OCI-LY3 (cell line): Measurements from ENCODE around the gene TGM4.

ENCODE experiments used
- H2AFZ ChIP-seq: fragments of 200-600, 300-600 bp; shearing (Covaris generic); 2 replicates; pipeline ENCODE4 v1.6.0; 2014; ENCODE audit warnings: antibody characterized with exemption, low read depth, low read length
- H3K27ac ChIP-seq: fragments of 200-600, 300-600 bp; sonication (generic); 2 replicates; pipeline ENCODE4 v1.5.1; 2014; ENCODE audit warnings: mild to moderate bottlenecking, low read length, moderate library complexity, mixed read lengths
- H3K27me3 ChIP-seq: fragments of 200-600, 300-600 bp; sonication (generic); 2 replicates; pipeline ENCODE4 v1.6.1; 2014; ENCODE audit warnings: low read depth, low read length, mixed read lengths
- H3K36me3 ChIP-seq: fragments of 200-600, 300-600 bp; sonication (generic); replicated peaks from 2 replicates; pipeline ENCODE3; 2014; ENCODE audit warnings: low read depth, low read length, mixed read lengths
- H3K4me1 ChIP-seq: fragments of 300-600, 200-600 bp; sonication (generic); 2 replicates; pipeline ENCODE4 v1.6.1; 2014; ENCODE audit warnings: low read length, mixed read lengths
- H3K4me2 ChIP-seq: fragments of 200-600, 300-600 bp; sonication (generic); 2 replicates; pipeline ENCODE4 v1.6.1; 2014; ENCODE audit warnings: low read length, mixed read lengths
- H3K4me3 ChIP-seq: fragments of 300-600, 200-600 bp; sonication (generic); 2 replicates; pipeline ENCODE4 v1.5.1; 2014; ENCODE audit warnings: antibody characterized with exemption, mild to moderate bottlenecking, low read length, moderate library complexity
- H3K79me2 ChIP-seq: fragments of 300-600, 200-600 bp; shearing (Covaris generic); 2 replicates; pipeline ENCODE4 v1.6.1; 2014; ENCODE audit warnings: mild to moderate bottlenecking, low read length, mixed read lengths
- H3K9ac ChIP-seq: fragments of 300-600, 200-600 bp; shearing (Covaris generic); 2 replicates; pipeline ENCODE4 v1.6.0; 2014; ENCODE audit warnings: mild to moderate bottlenecking, low read length, moderate library complexity
- H3K9me3 ChIP-seq: fragments of 200-600, 300-600 bp; shearing (Covaris generic); 2 replicates; pipeline ENCODE4 v1.6.1; 2014; ENCODE audit warnings: low read length, mixed read lengths; ENCODE audit not compliant: insufficient read depth
- H4K20me1 ChIP-seq: fragments of 200-600, 300-600 bp; sonication (generic); 2 replicates; pipeline ENCODE4 v1.6.1; 2016; ENCODE audit warnings: low read length, mixed read lengths; ENCODE audit not compliant: insufficient read depth
- EZH2phosphoT487 ChIP-seq: fragments of 200-600 bp; shearing (Covaris generic); IDR thresholded peaks from 2 replicates; pipeline ENCODE4 v1.6.1; 2018; ENCODE audit warnings: antibody characterized with exemption, mixed run types, low read depth
- TF ChIP-seq, protein P1 (sequence below): fragments of 200-600, 300-600 bp; sonication (generic); IDR thresholded peaks from 2 replicates; pipeline ENCODE4 v1.5.1; 2014; ENCODE audit warnings: antibody characterized with exemption, low read length, low read depth

Gene TGM4

DNA sequence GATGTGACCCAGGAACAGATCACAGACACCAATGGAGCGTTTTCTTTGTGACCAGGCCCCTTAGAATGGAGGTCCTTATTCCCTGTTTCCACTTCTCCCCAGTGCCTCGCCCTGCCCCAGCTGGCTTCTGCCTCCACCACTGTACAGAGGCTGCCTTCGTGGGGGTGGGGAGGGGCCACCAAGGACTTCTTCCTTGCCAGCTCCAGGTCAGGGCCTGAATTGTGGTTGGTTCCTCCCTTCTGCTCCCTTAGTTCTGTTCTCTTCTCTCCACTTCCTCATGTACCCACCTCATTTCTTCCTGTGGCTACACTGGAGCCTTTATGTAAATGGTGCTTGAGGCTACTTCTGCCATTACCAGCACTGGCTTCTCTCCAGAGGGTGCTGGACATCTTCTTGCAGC lies 16.4 kb downstream of the TGM4 start:
- Histone ChIP-seq H3K27me3 (no peaks in the 10 kb centered on the region), H3K4me3 (no peak overlapping the region), H3K9ac (no peak overlapping the region), H3K4me2 (no peak overlapping the region), H3K4me1 (peaks cover 19% of the 10 kb centered on the region), H2AFZ (no peak overlapping the region), H3K36me3 (no peaks in the 10 kb centered on the region), H3K79me2 (no peaks in the 10 kb centered on the region), H3K9me3 (no peaks in the 10 kb centered on the region), H3K27ac (no peak overlapping the region), H4K20me1 (no peaks in the 10 kb centered on the region)
- no peak for TF ChIP-seq EZH2phosphoT487
- TF ChIP-seq, protein P1, sequence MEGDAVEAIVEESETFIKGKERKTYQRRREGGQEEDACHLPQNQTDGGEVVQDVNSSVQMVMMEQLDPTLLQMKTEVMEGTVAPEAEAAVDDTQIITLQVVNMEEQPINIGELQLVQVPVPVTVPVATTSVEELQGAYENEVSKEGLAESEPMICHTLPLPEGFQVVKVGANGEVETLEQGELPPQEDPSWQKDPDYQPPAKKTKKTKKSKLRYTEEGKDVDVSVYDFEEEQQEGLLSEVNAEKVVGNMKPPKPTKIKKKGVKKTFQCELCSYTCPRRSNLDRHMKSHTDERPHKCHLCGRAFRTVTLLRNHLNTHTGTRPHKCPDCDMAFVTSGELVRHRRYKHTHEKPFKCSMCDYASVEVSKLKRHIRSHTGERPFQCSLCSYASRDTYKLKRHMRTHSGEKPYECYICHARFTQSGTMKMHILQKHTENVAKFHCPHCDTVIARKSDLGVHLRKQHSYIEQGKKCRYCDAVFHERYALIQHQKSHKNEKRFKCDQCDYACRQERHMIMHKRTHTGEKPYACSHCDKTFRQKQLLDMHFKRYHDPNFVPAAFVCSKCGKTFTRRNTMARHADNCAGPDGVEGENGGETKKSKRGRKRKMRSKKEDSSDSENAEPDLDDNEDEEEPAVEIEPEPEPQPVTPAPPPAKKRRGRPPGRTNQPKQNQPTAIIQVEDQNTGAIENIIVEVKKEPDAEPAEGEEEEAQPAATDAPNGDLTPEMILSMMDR: no peak

DNA sequence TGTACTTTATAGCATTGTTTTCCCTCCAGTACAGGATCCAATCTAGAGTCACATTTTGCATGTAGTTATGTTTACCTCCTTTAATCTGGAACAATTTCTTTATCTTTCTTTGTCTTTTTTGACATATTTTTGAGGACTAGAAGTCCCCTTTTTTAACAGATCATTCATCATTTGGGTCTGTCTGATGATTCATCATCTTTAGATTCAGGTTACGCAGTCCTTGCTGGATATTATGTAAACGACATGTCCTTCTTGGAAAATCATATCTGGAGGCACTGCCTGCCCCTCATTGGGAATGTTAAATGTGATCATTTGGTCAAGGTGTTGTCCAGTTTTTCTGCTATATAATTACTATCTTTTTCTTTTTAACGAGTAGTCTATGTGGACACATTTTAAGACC lies 18.3 kb downstream of the TGM4 start:
- H3K27me3 ChIP-seq: no peaks in the 10 kb centered on the region
- H2AFZ ChIP-seq: no peak overlapping the region
- H4K20me1 ChIP-seq: no peaks in the 10 kb centered on the region
- H3K9ac ChIP-seq: no peak overlapping the region
- H3K79me2 ChIP-seq: no peaks in the 10 kb centered on the region
- no peaks in the 10 kb centered on the region for H3K9me3 ChIP-seq
- no peaks in the 10 kb centered on the region for H3K36me3 ChIP-seq
- H3K27ac ChIP-seq: no peak overlapping the region
- H3K4me3 ChIP-seq: no peak overlapping the region
- TF ChIP-seq, protein P1: no peak
- TF ChIP-seq EZH2phosphoT487: no peak
- H3K4me2 ChIP-seq: no peak overlapping the region
- H3K4me1 ChIP-seq: peaks cover 24% of the 10 kb centered on the region

DNA sequence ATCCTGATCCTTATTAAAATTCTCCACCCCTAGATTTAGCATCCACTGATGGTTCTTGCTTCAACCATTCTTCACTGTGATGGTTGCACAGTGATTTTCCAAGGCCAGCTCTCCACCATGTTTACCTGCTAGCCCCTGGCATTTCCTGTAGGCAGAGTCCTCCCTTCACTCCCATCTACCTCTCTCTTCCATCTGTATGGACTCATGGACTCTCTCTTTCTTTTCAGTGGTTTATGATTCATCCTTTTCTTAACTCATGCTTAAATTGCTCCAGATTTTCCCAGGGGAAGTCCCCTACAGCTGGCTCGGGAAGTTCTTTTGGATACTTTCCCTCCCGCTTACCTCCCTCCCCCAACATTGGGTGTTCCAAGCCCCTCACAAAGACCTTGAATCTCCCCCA lies 18.7 kb downstream of the TGM4 start:
- H3K9ac ChIP-seq: no peak overlapping the region
- no peak for TF ChIP-seq EZH2phosphoT487
- no peaks in the 10 kb centered on the region for H3K27me3 ChIP-seq
- no peak overlapping the region for H2AFZ ChIP-seq
- no peak overlapping the region for H3K4me3 ChIP-seq
- H3K9me3 ChIP-seq: no peaks in the 10 kb centered on the region
- no peak overlapping the region for H3K4me2 ChIP-seq
- no peak overlapping the region for H3K27ac ChIP-seq
- H4K20me1 ChIP-seq: no peaks in the 10 kb centered on the region
- no peaks in the 10 kb centered on the region for H3K79me2 ChIP-seq
- H3K36me3 ChIP-seq: no peaks in the 10 kb centered on the region
- peaks cover 24% of the 10 kb centered on the region for H3K4me1 ChIP-seq

DNA sequence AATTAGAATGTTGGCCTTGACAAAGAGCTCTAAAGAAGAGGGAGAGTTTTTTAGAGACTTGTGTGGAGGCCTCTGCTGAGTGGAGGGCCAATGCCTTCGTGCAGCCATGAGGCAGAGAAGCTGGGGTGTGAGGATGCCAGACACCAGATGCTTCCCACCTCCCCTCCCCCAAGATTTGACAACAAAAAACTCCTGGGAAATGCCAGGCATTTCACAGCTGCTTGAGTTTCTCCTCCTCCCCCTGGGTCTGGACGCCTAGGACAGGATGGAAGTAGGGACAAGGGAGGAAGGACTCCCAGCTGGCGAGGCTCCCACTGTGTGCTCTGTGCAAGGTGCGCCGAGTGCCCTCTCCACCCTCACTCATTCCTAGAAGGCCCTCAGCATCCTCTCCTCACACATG lies 20.1 kb downstream of the TGM4 start:
- Histone ChIP-seq H3K79me2 (no peaks in the 10 kb centered on the region), H3K9ac (no peak overlapping the region), H4K20me1 (no peaks in the 10 kb centered on the region), H3K27me3 (no peaks in the 10 kb centered on the region), H3K9me3 (no peaks in the 10 kb centered on the region), H3K36me3 (no peaks in the 10 kb centered on the region), H3K4me2 (no peak overlapping the region), H2AFZ (no peak overlapping the region), H3K4me3 (no peak overlapping the region), H3K4me1 (peaks cover 22% of the 10 kb centered on the region), H3K27ac (no peak overlapping the region)
- no peak for TF ChIP-seq EZH2phosphoT487
- TF ChIP-seq, protein P1: no peak

DNA sequence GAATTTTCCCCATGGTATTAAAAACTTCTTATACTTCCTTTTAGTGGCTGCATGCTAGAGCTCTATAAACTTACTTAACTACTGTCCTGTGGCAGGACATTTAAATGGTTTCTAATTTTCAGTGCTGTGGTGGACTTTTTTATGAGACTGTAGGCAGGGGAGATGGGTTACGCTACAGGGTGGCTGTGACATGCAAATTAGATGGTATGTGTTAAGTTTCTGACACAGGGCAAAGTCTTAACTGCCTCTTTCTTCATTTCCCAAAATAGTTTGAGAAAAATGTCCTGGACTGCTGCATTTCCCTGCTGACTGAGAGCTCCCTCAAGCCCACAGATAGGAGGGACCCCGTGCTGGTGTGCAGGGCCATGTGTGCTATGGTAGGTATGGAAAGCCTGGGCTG lies 22.0 kb downstream of the TGM4 start:
- Histone ChIP-seq H3K9ac (no peak overlapping the region), H3K9me3 (no peaks in the 10 kb centered on the region), H4K20me1 (no peaks in the 10 kb centered on the region), H3K27me3 (0 out of 2 replicates have a peak, but pooled peaks cover 3% of the 10 kb centered on the region), H3K4me2 (peak overlapping the region; percentile 23), H3K79me2 (no peaks in the 10 kb centered on the region), H3K4me1 (peaks cover 5% of the 10 kb centered on the region), H3K27ac (no peak overlapping the region), H2AFZ (no peak overlapping the region; the same call in 1 of the 2 replicates), H3K36me3 (no peaks in the 10 kb centered on the region), H3K4me3 (no peak overlapping the region)
- TF ChIP-seq, protein P1: no peak
- no peak for TF ChIP-seq EZH2phosphoT487
